ENCODE data around the gene PKP2. TPM values are rescaled to one million over a fixed set of nuclear protein-coding genes. Genes with fewer than 3 reads are reported as not detected.
"Not testable (repeated sequence)": the region's sequence is repeated elsewhere in the genome, so short reads cannot be mapped to it uniquely, and the experiment has no call there.

The PKP2 gene
- polyA plus RNA-seq, 1 experiment: 0.02 TPM

- Histone ChIP-seq H3K4me3 (ENCODE audit: low read depth, low read length) (no peak overlapping the region), H3K27ac (ENCODE audit: low read depth, low read length) (no peak overlapping the region), H3K9me3 (ENCODE audit: control insufficient read depth, insufficient read depth, low read length) (no peaks in the 10 kb centered on the region; the same call in 1 of the 2 replicates), H3K27me3 (ENCODE audit: control insufficient read depth, insufficient read depth, low read length) (no peaks in the 10 kb centered on the region)
- CTCF ChIA-PET: no interaction called here
- DNase-seq (ENCODE audit: low read depth, low spot score): no peak
- TF ChIP-seq CTCF (IDR thresholded peaks at IDR 0.05; ENCODE audit: low read depth, low read length): no peak
- POLR2A ChIA-PET: no interaction called here
These were observed 11.6 kb downstream of the PKP2 start for GRCh38 chr12:32884962-32885361.

- Histone ChIP-seq H3K9me3 (ENCODE audit: control insufficient read depth, insufficient read depth, low read length) (peaks cover 8% of the 10 kb centered on the region; the same call in 1 of the 2 replicates), H3K4me3 (ENCODE audit: low read depth, low read length) (no peak overlapping the region), H3K27me3 (ENCODE audit: control insufficient read depth, insufficient read depth, low read length) (no peaks in the 10 kb centered on the region), H3K27ac (ENCODE audit: low read depth, low read length) (no peak overlapping the region)
- CTCF ChIA-PET: no interaction called here
- POLR2A ChIA-PET: no interaction called here
- no peak for TF ChIP-seq CTCF (IDR thresholded peaks at IDR 0.05; ENCODE audit: low read depth, low read length)
- no peak for DNase-seq (ENCODE audit: low read depth, low spot score)
These were observed 14.9 kb downstream of the PKP2 start for GRCh38 chr12:32881702-32882101.

GRCh38 chr12:32881107-32881506, 15.5 kb downstream of the PKP2 start:
- H3K27ac ChIP-seq (ENCODE audit: low read depth, low read length): no peak overlapping the region
- no peaks in the 10 kb centered on the region for H3K27me3 ChIP-seq (ENCODE audit: control insufficient read depth, insufficient read depth, low read length)
- DNase-seq (ENCODE audit: low read depth, low spot score): no peak
- H3K9me3 ChIP-seq (ENCODE audit: control insufficient read depth, insufficient read depth, low read length): peaks cover 8% of the 10 kb centered on the region; the same call in 1 of the 2 replicates
- ChIA-PET CTCF (no interaction called here), POLR2A (no interaction called here)
- no peak overlapping the region for H3K4me3 ChIP-seq (ENCODE audit: low read depth, low read length)
- no peak for TF ChIP-seq CTCF (IDR thresholded peaks at IDR 0.05; ENCODE audit: low read depth, low read length)

GRCh38 chr12:32879066-32879465, 17.5 kb downstream of the PKP2 start:
- H3K4me3 ChIP-seq (ENCODE audit: low read depth, low read length); H3K27me3 ChIP-seq (ENCODE audit: control insufficient read depth, insufficient read depth, low read length); H3K27ac ChIP-seq (ENCODE audit: low read depth, low read length); CTCF ChIA-PET; DNase-seq (ENCODE audit: low read depth, low spot score); H3K9me3 ChIP-seq (ENCODE audit: control insufficient read depth, insufficient read depth, low read length); POLR2A ChIA-PET: not testable (repeated sequence)

GRCh38 chr12:32877601-32878459, 18.7 kb downstream of the PKP2 start:
- H3K4me3 ChIP-seq (ENCODE audit: low read depth, low read length): no peak overlapping the region
- H3K27me3 ChIP-seq (ENCODE audit: control insufficient read depth, insufficient read depth, low read length): no peaks in the 10 kb centered on the region
- peaks cover 11% of the 10 kb centered on the region; the same call in 1 of the 2 replicates for H3K9me3 ChIP-seq (ENCODE audit: control insufficient read depth, insufficient read depth, low read length)
- CTCF ChIA-PET: interaction anchor here (0.6 kb wide), 1 partner anchor 1245 kb away, joined by 3 read pairs; no protein-coding TSS in a partner anchor
- H3K27ac ChIP-seq (ENCODE audit: low read depth, low read length): no peak overlapping the region
- DNase-seq (ENCODE audit: low read depth, low spot score): no peak
- no peak for TF ChIP-seq CTCF (IDR thresholded peaks at IDR 0.05; ENCODE audit: low read depth, low read length)
- POLR2A ChIA-PET: no interaction called here

Measured in AG04450 (cell line).